ENCODE measurements around the gene ARHGEF3. TPM values are rescaled to one million over a fixed set of nuclear protein-coding genes. Genes with fewer than 3 reads are reported as not detected.
A peak's percentile ranks its signal among the peaks of the same experiment; 100 is the strongest.

ARHGEF3 gene
- total RNA-seq, 2 donors from 2014 or later, result 21.1 to 43.6 TPM

GRCh38 chr3:56784448-56785001 lies 17.2 kb downstream of the ARHGEF3 start:
- Mint-ChIP-seq H3K9me3 (peaks cover 0 to 4% of the 10 kb centered on the region in 2 donors), H3K27ac (peak overlapping the region; percentile 98), H3K27me3 (ENCODE audit: low read depth) (no peaks in the 10 kb centered on the region), H3K4me3 (peak overlapping the region; percentile 66 to 81), H3K4me1 (ENCODE audit: low read depth) (peaks cover 99% of the 10 kb centered on the region), H3K36me3 (ENCODE audit: insufficient read depth in 2 of 2) (peaks cover 0 to 16% of the 10 kb centered on the region in 2 donors)
- no peak for DNase-seq
- ATAC-seq (replicated peaks in 1 of 2), result peak in 1 of 2 donors; percentile 10

GRCh38 chr3:56783644-56784447 lies 17.9 kb downstream of the ARHGEF3 start:
- H3K4me1 Mint-ChIP-seq (ENCODE audit: low read depth), result peaks cover 99% of the 10 kb centered on the region
- peak; percentile 74 to 84 for DNase-seq
- no peaks in the 10 kb centered on the region for H3K27me3 Mint-ChIP-seq (ENCODE audit: low read depth)
- H3K27ac Mint-ChIP-seq, result peak overlapping the region; percentile 98
- H3K9me3 Mint-ChIP-seq, result peaks cover 0 to 4% of the 10 kb centered on the region in 2 donors
- peaks cover 0 to 16% of the 10 kb centered on the region in 2 donors for H3K36me3 Mint-ChIP-seq (ENCODE audit: insufficient read depth in 2 of 2)
- peak; percentile 87 to 88 for ATAC-seq (replicated peaks in 1 of 2)
- peak overlapping the region; percentile 66 to 81 for H3K4me3 Mint-ChIP-seq

- no peaks in the 10 kb centered on the region for H3K27me3 Mint-ChIP-seq (ENCODE audit: low read depth)
- ATAC-seq (replicated peaks in 1 of 2) (peak in 1 of 2 donors; percentile 6), DNase-seq (peak in 1 of 2 donors; percentile 35)
- peaks cover 99% of the 10 kb centered on the region for H3K4me1 Mint-ChIP-seq (ENCODE audit: low read depth)
- peaks cover 0 to 4% of the 10 kb centered on the region in 2 donors for H3K9me3 Mint-ChIP-seq
- peak overlapping the region; percentile 98 for H3K27ac Mint-ChIP-seq
- H3K36me3 Mint-ChIP-seq (ENCODE audit: insufficient read depth in 2 of 2), result peaks cover 0 to 16% of the 10 kb centered on the region in 2 donors
- H3K4me3 Mint-ChIP-seq, result peak overlapping the region; percentile 66 to 81
These were observed 18.8 kb downstream of the ARHGEF3 start for GRCh38 chr3:56782906-56783305.

- H3K27ac Mint-ChIP-seq, result peak overlapping the region; percentile 98
- no peaks in the 10 kb centered on the region for H3K27me3 Mint-ChIP-seq (ENCODE audit: low read depth)
- H3K4me3 Mint-ChIP-seq, result peak overlapping the region; percentile 66 to 81
- no peak for ATAC-seq (replicated peaks in 1 of 2)
- H3K36me3 Mint-ChIP-seq (ENCODE audit: insufficient read depth in 2 of 2), result peaks cover 0 to 16% of the 10 kb centered on the region in 2 donors
- DNase-seq, result no peak
- peaks cover 99% of the 10 kb centered on the region for H3K4me1 Mint-ChIP-seq (ENCODE audit: low read depth)
- H3K9me3 Mint-ChIP-seq, result peaks cover 0 to 4% of the 10 kb centered on the region in 2 donors
These were observed 19.5 kb downstream of the ARHGEF3 start for GRCh38 chr3:56782215-56782614.

- Mint-ChIP-seq H3K9me3 (peaks cover 0 to 4% of the 10 kb centered on the region in 2 donors), H3K27me3 (ENCODE audit: low read depth) (no peaks in the 10 kb centered on the region), H3K4me1 (ENCODE audit: low read depth) (peaks cover 99% of the 10 kb centered on the region), H3K4me3 (peak overlapping the region; percentile 55 to 66), H3K27ac (peak overlapping the region; percentile 82), H3K36me3 (ENCODE audit: insufficient read depth in 2 of 2) (peaks cover 0 to 15% of the 10 kb centered on the region in 2 donors)
- DNase-seq (no peak), ATAC-seq (replicated peaks in 1 of 2) (no peak)
These were observed 20.0 kb downstream of the ARHGEF3 start for GRCh38 chr3:56781762-56782161.

GRCh38 chr3:56780936-56781335 lies 20.8 kb downstream of the ARHGEF3 start:
- no peak for DNase-seq
- ATAC-seq (replicated peaks in 1 of 2), result no peak
- Mint-ChIP-seq H3K27me3 (ENCODE audit: low read depth) (no peaks in the 10 kb centered on the region), H3K36me3 (ENCODE audit: insufficient read depth in 2 of 2) (peaks cover 0 to 10% of the 10 kb centered on the region in 2 donors), H3K9me3 (peaks cover 0 to 4% of the 10 kb centered on the region in 2 donors), H3K27ac (peak overlapping the region; percentile 94), H3K4me1 (ENCODE audit: low read depth) (peaks cover 99% of the 10 kb centered on the region), H3K4me3 (peak overlapping the region; percentile 8 to 55)

- ATAC-seq (replicated peaks in 1 of 2), result no peak
- Mint-ChIP-seq H3K36me3 (ENCODE audit: insufficient read depth in 2 of 2) (peaks cover 0 to 10% of the 10 kb centered on the region in 2 donors), H3K9me3 (peaks cover 0 to 4% of the 10 kb centered on the region in 2 donors), H3K27me3 (ENCODE audit: low read depth) (no peaks in the 10 kb centered on the region), H3K4me1 (ENCODE audit: low read depth) (peaks cover 98% of the 10 kb centered on the region), H3K27ac (peak overlapping the region; percentile 14), H3K4me3 (no peak overlapping the region)
- DNase-seq, result no peak
These were observed 22.9 kb downstream of the ARHGEF3 start for GRCh38 chr3:56778893-56779292.

GRCh38 chr3:56776556-56776950 lies 25.2 kb downstream of the ARHGEF3 start:
- peak overlapping the region in 1 of 2 donors; percentile 70 for H3K4me3 Mint-ChIP-seq

GRCh38 chr3:56775838-56776555 lies 25.8 kb downstream of the ARHGEF3 start:
- DNase-seq (no peak), ATAC-seq (replicated peaks in 1 of 2) (no peak)
- H3K27me3 Mint-ChIP-seq (ENCODE audit: low read depth), result no peaks in the 10 kb centered on the region
- peak overlapping the region; percentile 60 to 70 for H3K4me3 Mint-ChIP-seq
- peaks cover 93% of the 10 kb centered on the region for H3K4me1 Mint-ChIP-seq (ENCODE audit: low read depth)
- H3K27ac Mint-ChIP-seq, result peak overlapping the region; percentile 84
- peaks cover 0 to 4% of the 10 kb centered on the region in 2 donors for H3K9me3 Mint-ChIP-seq
- peaks cover 0 to 16% of the 10 kb centered on the region in 2 donors for H3K36me3 Mint-ChIP-seq (ENCODE audit: insufficient read depth in 2 of 2)

More at GRCh38 chr3:56776556-56776950, 25.2 kb downstream of the ARHGEF3 start:
- DNase-seq (no peak), ATAC-seq (replicated peaks in 1 of 2) (no peak)
- Mint-ChIP-seq H3K27me3 (ENCODE audit: low read depth) (no peaks in the 10 kb centered on the region), H3K36me3 (ENCODE audit: insufficient read depth in 2 of 2) (peaks cover 0 to 15% of the 10 kb centered on the region in 2 donors), H3K9me3 (peaks cover 0 to 4% of the 10 kb centered on the region in 2 donors), H3K27ac (peak overlapping the region; percentile 84), H3K4me1 (ENCODE audit: low read depth) (peaks cover 92% of the 10 kb centered on the region)

- no peak for ATAC-seq (replicated peaks in 1 of 2)
- Mint-ChIP-seq H3K4me1 (ENCODE audit: low read depth) (peaks cover 88% of the 10 kb centered on the region), H3K9me3 (no peaks in the 10 kb centered on the region), H3K36me3 (ENCODE audit: insufficient read depth in 2 of 2) (peaks cover 0 to 11% of the 10 kb centered on the region in 2 donors), H3K4me3 (peak overlapping the region in 1 of 2 donors; percentile 60), H3K27ac (no peak overlapping the region), H3K27me3 (ENCODE audit: low read depth) (no peaks in the 10 kb centered on the region)
- no peak for DNase-seq
These were observed 26.3 kb downstream of the ARHGEF3 start for GRCh38 chr3:56775445-56775837.

GRCh38 chr3:56773986-56774385 lies 27.8 kb downstream of the ARHGEF3 start:
- Mint-ChIP-seq H3K4me3 (no peak overlapping the region), H3K9me3 (no peaks in the 10 kb centered on the region), H3K4me1 (ENCODE audit: low read depth) (peaks cover 78% of the 10 kb centered on the region), H3K36me3 (ENCODE audit: insufficient read depth in 2 of 2) (peaks cover 0 to 10% of the 10 kb centered on the region in 2 donors), H3K27ac (no peak overlapping the region), H3K27me3 (ENCODE audit: low read depth) (no peaks in the 10 kb centered on the region)
- no peak for ATAC-seq (replicated peaks in 1 of 2)
- no peak for DNase-seq

GRCh38 chr3:56772952-56773938 lies 28.5 kb downstream of the ARHGEF3 start:
- Mint-ChIP-seq H3K27ac (peak overlapping the region; percentile 18), H3K4me3 (no peak overlapping the region), H3K36me3 (ENCODE audit: insufficient read depth in 2 of 2) (peaks cover 0 to 10% of the 10 kb centered on the region in 2 donors), H3K27me3 (ENCODE audit: low read depth) (no peaks in the 10 kb centered on the region), H3K9me3 (no peaks in the 10 kb centered on the region), H3K4me1 (ENCODE audit: low read depth) (peaks cover 78% of the 10 kb centered on the region)
- ATAC-seq (replicated peaks in 1 of 2) (peak in 1 of 2 donors; percentile 33), DNase-seq (no peak)
